GM21360 (cell line): ENCODE measurements around the gene ERICH3.

Experiments
- ATAC-seq: cut with Tn5 transposase; IDR thresholded peaks from one replicate; pipeline ENCODE4 v1.9.1; 2021; ENCODE audit warnings: mild to moderate bottlenecking, moderate library complexity; ENCODE audit not compliant: unreplicated experiment

ERICH3 gene

GRCh38 chr1:74673351-74674111, at the start of gene ERICH3:
TSS of gene ERICH3 (minus strand) at chr1:74673792. CDS start at chr1:74673519, 273 bp downstream.
- peak; percentile 76 for ATAC-seq

- ATAC-seq, result no peak
Observed at GRCh38 chr1:74717626-74718025, 44.0 kb upstream of the ERICH3 start.

GRCh38 chr1:74716822-74717221, 43.2 kb upstream of the ERICH3 start:
- ATAC-seq, result no peak

GRCh38 chr1:74715806-74716205, 42.2 kb upstream of the ERICH3 start:
- ATAC-seq, result no peak

GRCh38 chr1:74715236-74715502, 41.6 kb upstream of the ERICH3 start:
- no peak for ATAC-seq

- peak; percentile 81 for ATAC-seq
Observed at GRCh38 chr1:74714429-74715235, 41.0 kb upstream of the ERICH3 start.

- ATAC-seq, result peak; percentile 25
Observed at GRCh38 chr1:74713849-74714248, 40.3 kb upstream of the ERICH3 start.

- ATAC-seq, result no peak
Observed at GRCh38 chr1:74712881-74713280, 39.3 kb upstream of the ERICH3 start.

GRCh38 chr1:74703386-74704182, 30.0 kb upstream of the ERICH3 start:
- no peak for ATAC-seq

GRCh38 chr1:74699331-74699730, 25.7 kb upstream of the ERICH3 start:
- ATAC-seq, result no peak

- ATAC-seq, result no peak
Observed at GRCh38 chr1:74697832-74698231, 24.2 kb upstream of the ERICH3 start.

- ATAC-seq, result no peak
Observed at GRCh38 chr1:74693473-74693872, 19.9 kb upstream of the ERICH3 start.

GRCh38 chr1:74690909-74691308, 17.3 kb upstream of the ERICH3 start:
- no peak for ATAC-seq

GRCh38 chr1:74690364-74690696, 16.7 kb upstream of the ERICH3 start:
- no peak for ATAC-seq

GRCh38 chr1:74689621-74690363, 16.2 kb upstream of the ERICH3 start:
- ATAC-seq, result peak; percentile 70

- no peak for ATAC-seq
Observed at GRCh38 chr1:74686928-74687327, 13.3 kb upstream of the ERICH3 start.

- no peak for ATAC-seq
Observed at GRCh38 chr1:74684301-74684700, 10.7 kb upstream of the ERICH3 start.

- no peak for ATAC-seq
Observed at GRCh38 chr1:74683656-74684055, 10.1 kb upstream of the ERICH3 start.

GRCh38 chr1:74681851-74682250, 8.3 kb upstream of the ERICH3 start:
- ATAC-seq, result no peak

GRCh38 chr1:74681449-74681848, 7.9 kb upstream of the ERICH3 start:
- peak; percentile 88 for ATAC-seq

- peak; percentile 37 for ATAC-seq
Observed at GRCh38 chr1:74681001-74681400, 7.4 kb upstream of the ERICH3 start.
